RWPE1 (cell line): Measurements from ENCODE around the gene NDUFV3.

Source experiments
- CTCF ChIA-PET: fragments of 350-600 bp; sonication (Branson Sonifier 250); formaldehyde crosslinking; extraction: SDS; loops from one replicate; lab custom pipeline; 2021; lab: Yijun Ruan, JAX
- POLR2A ChIA-PET: fragments of 400-600 bp; formaldehyde crosslinking; extraction: SDS; loops from one replicate; lab custom pipeline; 2020; ENCODE audit warnings: antibody characterized with exemption; ENCODE audit not compliant: low non-redundant PET; lab: Yijun Ruan, JAX
- DNase-seq: peaks from one replicate; pipeline ENCODE4 v3.0.0; 2012; ENCODE audit warnings: low spot score
- H3K27ac ChIP-seq: fragments of 450-650 bp; 2 replicates; pipeline ENCODE4 v1.5.1; 2017
- CTCF ChIP-seq: fragments of 450-650 bp; conservative IDR thresholded peaks from 2 replicates; pipeline ENCODE4 v1.5.1; 2017; ENCODE audit warnings: low read depth, mild to moderate bottlenecking

NDUFV3 gene

GRCh38 chr21:42892931-42893755 is at the start of gene NDUFV3:
Gene NDUFV3 (plus strand): TSS chr21:42893309. CDS start chr21:42893334, 25 bp downstream.
- peak; percentile 99 for DNase-seq
- ChIA-PET POLR2A (interaction anchor here (0.6 to 1.0 kb wide), 4 partner anchors 15 to 126 kb away, joined by 3 read pairs; no protein-coding TSS in a partner anchor), CTCF (no interaction called here)
- peak within 1 kb of the TSS; percentile 91 for H3K27ac ChIP-seq
- TF ChIP-seq CTCF: no peak

- ChIA-PET POLR2A (interaction anchor here (0.6 kb wide), 1 partner anchor 51 kb away, joined by 4 read pairs; no protein-coding TSS in a partner anchor), CTCF (no interaction called here)
- no peak for DNase-seq
- no peak for TF ChIP-seq CTCF
- H3K27ac ChIP-seq: peak overlapping the region; percentile 38
Observed at GRCh38 chr21:42844411-42845113, 48.5 kb upstream of the NDUFV3 start.

GRCh38 chr21:42845296-42845965 is 47.7 kb upstream of the NDUFV3 start:
- TF ChIP-seq CTCF: no peak
- DNase-seq: no peak
- ChIA-PET CTCF (no interaction called here), POLR2A (no interaction called here)
- peak overlapping the region; percentile 38 for H3K27ac ChIP-seq

- DNase-seq: no peak
- CTCF ChIA-PET: no interaction called here
- no peak for TF ChIP-seq CTCF
- no peak overlapping the region for H3K27ac ChIP-seq
- POLR2A ChIA-PET: no interaction called here
Observed at GRCh38 chr21:42846221-42846620, 46.9 kb upstream of the NDUFV3 start.

GRCh38 chr21:42847051-42847707 is 45.9 kb upstream of the NDUFV3 start:
- TF ChIP-seq CTCF: no peak
- 0 out of 2 replicates have a peak overlapping the region, but pooled peaks have one; percentile 1 for H3K27ac ChIP-seq
- CTCF ChIA-PET: no interaction called here
- no peak for DNase-seq
- POLR2A ChIA-PET: no interaction called here
